SIG-M5 treated with dmso at 0.1 percent for 504 hours (cell line): ENCODE measurements around the gene PPP2R2C.
A peak's percentile ranks its signal among the peaks of the same experiment; 100 is the strongest.

Experiments
- DNase-seq: peaks from one replicate; lab custom pipeline; 2025; ENCODE audit not compliant: unreplicated experiment; lab: John Stamatoyannopoulos, UW

Gene PPP2R2C

DNA sequence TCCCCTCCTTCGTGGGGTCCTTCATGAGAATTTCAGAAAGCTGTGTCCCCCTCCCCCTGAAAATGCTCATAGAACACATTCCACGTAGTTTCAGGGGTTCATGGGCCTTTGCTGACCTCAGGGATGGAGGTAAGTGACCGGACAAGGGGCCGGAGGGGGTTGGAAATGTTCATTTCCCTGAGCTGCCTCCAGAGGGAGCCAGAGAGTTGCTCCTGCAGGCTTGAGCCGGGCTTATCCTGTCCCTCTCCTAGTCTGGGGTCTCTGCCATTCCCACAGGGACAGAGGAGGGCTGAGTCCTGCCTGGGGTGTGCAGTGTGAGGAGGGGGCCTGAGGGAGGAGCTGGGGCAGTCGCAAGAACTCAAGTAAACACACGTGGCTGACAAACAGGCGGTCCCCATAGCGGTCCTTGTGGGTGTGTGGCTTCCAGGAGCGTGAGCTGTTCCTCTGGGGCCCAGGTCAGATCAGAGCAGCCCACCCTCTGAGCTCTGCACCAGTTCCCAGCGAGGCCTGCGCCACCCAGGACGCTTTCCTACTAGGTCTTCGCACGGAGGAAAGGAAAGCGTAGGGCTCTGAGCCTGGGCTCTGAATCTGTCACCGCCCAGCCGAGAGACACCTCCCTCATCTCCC, 140.3 kb downstream of the PPP2R2C start:
- no peak for DNase-seq

DNA sequence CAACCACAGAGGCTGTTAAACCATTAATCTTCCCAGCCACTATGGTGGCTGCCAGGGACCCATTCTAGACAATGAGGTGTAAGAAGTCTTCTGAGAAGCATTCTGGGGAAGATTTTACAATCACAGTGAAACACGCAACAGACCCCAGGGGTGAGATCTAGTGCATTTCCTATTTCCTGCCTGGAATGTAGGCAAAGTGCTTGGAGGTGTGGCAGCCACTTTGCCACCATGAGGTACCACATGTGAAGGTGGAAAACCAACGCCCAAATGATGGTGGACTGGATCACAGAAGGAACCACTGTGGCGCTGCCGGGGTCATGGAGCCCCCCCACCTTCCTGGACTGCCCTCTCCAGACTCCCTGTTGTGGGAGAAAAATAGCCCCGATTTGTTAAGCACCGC, 140.9 kb downstream of the PPP2R2C start:
- DNase-seq, result no peak

DNA sequence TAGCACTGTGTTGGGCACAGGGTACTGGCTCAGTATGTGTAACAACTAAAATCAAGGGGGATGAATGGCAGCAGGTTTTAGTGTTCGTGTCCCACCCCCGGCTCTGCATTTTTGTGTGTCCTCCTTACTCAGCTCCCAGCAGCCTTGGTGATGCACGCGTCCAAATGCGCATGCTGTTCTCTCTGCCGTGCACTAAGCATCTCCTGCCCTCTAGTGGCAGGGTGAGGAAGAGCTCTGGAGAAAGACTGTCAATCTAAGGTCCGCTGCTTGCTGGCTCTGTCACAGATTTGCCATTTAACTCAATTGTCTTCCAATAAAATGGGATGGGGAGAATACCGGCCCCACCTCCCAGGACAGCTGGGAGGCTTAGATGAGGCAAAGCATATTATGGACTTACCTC, 141.4 kb downstream of the PPP2R2C start:
- DNase-seq, result peak; percentile 34

DNA sequence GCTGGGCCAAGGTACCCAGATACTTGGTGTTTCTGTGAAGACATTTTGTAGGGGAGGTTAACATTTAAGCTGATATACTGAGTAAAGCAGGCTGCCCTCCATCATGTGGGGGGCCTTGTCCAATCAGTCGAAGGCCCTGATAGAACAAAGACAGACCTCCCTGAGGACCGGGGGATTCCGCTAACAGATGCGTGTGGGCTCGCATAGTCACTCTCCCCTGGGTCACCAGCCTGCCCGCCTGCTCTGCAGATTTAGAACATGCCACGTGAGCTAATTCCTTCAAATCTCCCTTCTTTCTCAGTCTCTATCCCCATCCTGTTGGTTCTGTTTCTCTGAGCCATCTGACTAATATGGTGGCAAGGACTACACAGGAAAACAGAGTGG, 142.0 kb downstream of the PPP2R2C start:
- DNase-seq, result no peak

DNA sequence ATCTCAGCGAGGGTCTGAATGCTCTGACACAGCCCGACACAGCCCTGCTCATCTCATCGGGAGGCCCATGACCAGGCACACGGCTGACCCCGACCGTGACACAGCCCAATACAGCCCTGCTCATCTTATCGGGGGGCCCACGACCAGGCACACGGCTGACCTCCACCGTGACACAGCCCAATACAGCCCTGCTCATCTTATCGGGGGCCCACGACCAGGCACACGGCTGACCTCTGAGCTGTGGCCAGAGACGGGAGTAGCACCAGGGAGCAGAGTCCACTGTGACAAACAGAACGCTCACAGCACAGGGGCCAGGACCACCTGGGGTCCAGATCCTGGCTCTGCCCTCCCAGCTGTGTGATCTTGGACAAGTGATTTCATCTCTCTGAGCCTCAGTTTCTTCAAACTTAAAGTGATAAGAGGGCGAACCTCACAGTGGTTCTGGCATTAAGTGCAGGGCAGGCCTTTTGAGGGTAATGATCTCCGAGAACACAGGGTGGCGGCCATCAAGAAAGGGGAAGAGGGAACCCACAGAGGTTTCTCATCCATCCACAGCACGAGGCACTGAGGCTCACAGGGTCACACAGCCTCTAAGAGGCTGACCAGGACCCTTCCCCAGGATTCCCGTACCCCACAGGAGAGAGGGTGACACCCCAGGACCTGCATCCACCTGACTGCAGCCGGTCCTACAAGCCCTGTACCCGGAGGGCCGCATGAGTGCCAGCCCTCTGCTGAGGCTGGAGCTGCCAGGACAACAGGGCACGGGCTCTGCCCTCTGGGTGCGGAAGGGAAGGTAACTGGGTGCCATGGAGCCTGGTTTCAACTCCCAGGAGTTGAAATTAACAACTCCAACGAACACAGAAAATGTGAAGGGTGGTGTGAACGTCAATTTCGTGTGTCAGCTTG, 142.7 kb downstream of the PPP2R2C start:
- DNase-seq, result no peak

DNA sequence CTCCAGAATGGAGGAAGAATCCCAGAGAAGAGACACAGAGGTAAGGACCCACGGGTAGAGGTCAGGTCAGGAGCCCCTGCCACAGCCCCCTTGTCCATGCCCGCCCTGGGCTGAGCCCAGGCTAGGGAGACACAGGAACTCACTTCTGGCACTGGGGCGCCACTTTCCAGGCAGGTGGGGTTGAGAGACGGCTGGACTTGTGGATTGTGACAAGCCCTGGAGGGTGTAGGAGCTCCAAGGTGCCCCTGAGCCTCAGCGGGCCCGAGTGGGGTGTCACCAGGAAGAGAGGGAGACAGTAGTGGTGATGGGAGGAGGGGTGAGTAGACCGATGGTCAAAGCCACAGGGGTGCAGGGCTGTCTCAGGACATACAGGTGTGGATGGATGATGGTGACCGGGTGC, 143.9 kb downstream of the PPP2R2C start:
- no peak for DNase-seq

DNA sequence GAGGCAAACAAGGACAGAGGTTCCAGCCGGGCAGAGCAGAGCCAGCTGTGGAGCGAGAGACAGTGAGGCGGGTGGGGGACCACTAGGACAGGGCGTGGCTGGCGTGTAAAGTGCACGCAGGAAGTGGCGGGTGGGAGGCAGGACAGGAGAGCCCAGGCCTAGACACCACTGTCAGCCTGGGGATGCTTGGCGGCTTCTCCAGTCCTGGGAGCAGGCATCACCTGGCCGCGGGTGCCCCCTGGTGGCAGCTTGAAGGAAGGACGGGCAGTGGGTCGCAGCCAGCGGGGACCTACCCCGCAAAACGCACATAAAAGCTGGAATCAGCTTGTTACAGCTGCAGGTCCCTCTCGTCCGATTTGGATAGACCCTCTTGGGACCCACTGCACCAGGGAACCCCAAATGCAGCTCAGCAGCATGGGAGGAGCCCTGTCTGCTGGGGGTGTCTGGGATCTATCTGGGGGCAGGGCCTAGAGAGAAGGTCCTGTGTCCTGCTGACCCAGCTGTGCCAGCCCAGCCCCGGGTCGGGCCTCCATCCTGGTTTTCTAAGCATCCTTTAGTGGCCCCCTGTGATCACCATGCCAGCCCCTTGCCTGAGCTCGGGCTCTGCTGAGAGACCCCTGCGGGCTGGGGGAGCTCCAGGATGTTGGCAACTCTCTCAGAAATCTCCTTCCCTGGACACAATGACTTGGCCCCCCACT, 145.0 kb downstream of the PPP2R2C start:
- peak; percentile 46 for DNase-seq

DNA sequence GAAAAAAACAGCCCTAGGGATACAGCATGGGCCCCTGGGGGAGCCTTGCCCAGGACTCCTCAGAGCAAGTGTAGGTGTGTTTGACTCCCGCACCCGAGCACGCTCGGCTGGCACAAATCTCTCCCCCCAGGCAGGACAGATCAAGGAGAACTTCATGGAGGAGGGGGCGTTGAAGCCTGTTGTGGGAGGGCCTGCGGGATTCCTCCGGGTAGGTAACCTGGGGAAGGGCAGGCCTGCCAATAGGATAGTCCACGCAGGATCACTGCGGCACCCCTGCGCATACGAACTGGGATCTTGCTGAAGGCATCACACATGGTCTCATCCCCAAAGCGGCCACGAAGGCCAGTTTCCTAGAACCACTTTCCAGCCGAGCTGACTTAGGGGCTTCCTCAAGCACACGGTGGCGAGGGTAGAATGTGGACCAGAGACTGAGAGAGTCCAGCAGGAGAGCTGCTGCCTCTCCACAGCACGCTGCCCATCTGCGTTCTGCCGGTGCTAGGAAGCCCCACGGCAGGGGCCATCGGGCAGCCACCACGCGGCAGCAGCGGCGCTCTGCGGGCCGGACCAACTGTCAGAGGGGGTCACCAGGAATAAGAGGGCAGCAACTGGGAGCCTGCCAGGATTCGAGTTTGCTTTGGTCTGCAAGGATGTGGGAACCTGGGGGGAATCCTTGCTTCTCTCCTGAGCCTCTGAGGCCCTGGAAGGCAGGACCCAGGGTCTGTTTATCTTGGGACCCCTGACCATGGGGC, 145.9 kb downstream of the PPP2R2C start:
- DNase-seq, result no peak

DNA sequence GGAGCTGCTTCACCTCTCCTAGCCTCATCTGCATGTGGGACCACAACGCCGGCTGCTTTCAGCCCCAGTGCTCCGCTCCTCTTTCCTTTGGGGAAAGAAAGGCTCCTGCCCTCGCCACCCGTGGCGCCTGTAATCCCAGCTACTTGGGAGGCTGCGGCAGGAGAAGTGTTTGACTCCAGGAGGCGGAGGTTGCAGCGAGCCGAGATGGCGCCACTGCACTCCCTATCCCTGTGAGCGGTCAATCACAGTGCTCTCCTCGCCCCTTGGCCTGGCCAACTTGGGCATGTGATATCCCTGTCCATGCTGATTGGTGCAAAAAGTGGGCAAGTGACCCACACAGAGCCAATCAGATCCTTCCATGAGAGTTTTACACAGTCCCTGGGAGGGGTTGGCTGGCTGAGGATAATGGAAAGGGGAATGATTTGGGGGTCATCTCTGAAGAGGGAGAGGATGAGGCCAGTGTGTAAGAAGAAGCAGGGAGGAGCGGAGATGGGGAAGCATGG, 146.6 kb downstream of the PPP2R2C start:
- DNase-seq, result no peak

DNA sequence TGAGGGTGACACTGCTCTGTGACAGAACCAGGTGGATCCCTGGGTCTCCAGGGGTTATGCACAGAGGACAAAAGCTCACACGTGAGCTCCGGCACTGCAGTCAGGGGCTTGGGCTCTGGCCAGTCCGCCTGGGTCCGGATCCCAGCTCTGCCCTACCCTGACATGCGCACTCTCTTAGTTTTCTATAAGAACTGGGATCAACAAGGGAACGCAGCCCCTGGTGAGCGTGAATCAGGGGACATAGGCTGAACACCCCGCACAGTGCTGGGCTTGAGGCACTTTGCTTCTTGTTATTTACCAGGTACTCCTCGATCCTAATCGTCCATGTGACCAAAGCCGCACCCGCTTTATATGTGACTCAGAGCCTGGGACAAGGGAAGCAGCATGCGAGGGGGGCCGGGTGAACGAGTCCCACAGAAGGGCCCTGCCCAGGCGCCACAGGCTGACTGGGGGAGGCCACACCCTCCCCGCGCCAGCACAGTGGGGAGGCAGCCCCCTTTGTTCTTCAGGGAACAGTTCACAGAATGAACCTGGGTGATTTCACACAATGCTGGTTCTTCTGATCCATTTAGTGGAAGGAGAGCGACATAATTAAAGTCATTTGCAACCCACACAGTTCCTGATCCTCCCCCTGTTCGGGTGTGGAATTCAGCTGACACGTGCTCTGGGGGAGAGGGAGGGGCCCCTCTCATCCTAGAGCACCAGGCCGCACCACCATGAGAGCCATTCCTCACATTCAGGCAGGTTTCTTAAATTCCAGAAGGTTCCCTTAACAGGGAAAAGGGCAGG, 147.2 kb downstream of the PPP2R2C start:
- DNase-seq, result no peak

DNA sequence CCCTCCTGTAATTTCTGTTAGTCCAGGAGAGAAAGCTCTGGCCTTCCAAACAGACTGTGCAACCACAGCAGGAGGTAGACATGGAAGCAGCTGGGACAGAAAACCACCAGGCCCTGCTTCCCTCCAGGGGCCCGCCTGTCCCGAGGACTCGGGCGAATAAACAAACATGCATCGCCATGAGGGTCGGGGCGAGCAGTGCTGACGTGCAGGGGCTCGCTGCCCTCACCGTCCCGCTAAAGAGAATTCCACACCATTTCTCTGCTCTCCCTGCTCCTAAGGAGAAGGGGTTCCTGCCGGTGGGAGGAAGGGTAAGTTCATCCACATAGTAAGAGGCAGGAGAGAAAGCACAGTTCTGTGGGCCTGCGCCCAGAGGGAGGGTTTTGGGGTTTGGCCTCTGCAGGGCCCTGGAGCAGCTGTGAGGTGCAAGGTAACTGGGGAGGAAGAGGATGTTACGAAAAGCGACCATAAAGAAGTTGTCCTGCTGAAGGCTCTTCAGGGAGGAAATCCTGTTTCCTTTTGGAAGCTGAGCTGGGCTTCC, 147.9 kb downstream of the PPP2R2C start:
- no peak for DNase-seq

DNA sequence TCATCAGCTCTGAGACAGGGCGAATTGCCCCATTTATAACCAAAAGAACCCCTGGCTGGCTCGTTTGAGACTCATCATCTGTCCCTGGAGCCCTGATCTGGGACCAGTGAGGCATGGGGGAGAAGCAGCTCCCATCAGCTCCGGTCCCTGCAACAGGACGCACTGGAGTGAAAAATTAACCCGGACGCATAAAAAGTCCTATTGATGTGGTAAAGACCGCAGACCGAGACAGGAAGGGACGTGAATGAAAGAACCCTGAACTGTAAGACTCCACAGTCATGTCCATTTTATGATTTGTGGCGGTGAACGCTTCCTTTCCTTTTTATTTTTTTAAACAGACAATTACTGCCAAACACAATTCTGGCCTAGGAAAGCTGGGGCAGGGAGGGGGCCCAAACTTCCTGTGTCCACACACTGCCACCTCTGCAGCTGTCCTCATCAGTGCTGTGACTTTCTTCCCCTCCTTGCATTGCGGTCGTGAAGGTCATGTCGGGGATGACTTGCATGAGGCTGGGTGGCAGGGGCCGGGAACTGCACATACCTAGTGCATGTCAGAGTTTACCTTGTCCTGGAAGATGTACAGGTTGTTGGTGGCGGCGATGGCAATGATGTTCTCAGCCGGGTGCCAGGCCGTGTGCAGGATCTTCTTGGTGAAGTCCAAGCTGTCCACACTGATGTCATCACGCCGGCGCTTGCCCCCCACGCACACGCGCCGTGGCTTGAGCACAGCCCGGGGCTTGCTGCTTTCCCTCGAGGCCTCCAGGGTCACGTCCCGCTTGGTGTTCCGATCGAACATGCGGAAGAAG, 149.4 kb downstream of the PPP2R2C start:
- no peak for DNase-seq

DNA sequence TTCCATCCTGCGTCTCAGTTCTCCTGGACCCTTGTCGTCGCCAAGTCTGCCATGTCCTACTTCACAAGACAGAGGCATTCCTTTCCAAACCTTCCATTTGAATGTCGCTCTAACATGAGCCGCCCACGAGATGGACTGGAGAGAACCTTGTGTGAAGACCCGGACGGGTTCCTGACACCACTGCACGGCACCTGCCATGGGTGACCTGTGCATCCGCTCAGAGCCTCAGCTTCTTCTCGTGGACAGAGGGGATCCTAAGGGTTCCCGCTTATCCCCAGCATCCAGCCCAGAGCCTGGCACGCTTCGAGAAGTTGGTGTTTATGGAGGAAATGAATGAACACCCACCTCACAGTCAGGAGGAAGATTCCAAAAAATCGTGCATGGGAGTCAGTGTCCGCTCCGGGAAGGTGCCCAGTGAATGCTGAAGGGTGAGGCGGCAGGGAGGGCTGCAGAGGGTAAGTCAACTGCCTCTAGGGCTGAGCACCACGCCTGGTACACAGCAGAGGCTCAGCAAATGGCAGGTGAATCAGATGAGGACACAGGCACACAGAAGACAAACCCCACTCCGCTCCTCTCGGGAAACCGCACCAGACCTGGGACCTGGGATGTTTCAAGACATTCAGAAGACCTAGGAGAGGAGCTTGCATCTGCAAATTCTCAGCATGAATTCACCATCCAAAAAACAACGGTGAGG, 150.2 kb downstream of the PPP2R2C start:
- DNase-seq, result no peak

DNA sequence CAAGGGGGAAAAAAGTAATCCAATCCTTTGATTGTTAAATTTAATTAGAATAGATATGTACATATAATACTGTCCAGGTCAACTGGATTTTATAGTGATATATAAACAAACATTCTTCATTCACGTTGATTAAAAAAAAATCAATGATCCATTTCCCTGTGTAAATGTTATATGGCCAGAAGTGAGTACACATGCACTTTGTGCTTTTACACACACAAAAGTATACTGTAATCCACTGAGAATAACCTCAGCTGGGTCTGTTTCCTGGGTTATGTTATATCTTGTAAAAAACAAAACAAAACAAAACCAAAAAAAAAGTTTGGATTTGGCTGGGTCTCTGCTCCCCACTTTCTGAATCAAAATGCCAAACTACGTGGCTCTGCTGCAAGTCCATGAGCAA, 151.1 kb downstream of the PPP2R2C start:
- DNase-seq, result no peak

DNA sequence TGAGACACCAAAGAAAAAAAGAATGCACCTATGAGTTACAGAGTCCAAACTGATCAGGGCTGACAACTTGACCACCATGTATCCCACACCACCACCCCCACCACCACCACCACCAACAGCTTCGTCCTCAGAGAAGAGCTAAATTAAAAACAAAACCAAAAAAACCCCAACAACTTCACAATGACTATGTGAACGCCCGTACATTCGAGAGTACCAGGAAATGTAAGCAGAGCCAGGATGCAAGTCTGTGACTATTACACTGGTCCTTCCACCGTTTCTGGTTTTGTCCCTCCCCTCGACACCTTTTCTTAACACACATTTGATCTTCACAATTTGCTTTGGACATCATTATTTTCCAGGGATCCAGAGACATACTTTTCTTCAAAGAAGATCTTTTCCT, 151.8 kb downstream of the PPP2R2C start:
- DNase-seq, result no peak

DNA sequence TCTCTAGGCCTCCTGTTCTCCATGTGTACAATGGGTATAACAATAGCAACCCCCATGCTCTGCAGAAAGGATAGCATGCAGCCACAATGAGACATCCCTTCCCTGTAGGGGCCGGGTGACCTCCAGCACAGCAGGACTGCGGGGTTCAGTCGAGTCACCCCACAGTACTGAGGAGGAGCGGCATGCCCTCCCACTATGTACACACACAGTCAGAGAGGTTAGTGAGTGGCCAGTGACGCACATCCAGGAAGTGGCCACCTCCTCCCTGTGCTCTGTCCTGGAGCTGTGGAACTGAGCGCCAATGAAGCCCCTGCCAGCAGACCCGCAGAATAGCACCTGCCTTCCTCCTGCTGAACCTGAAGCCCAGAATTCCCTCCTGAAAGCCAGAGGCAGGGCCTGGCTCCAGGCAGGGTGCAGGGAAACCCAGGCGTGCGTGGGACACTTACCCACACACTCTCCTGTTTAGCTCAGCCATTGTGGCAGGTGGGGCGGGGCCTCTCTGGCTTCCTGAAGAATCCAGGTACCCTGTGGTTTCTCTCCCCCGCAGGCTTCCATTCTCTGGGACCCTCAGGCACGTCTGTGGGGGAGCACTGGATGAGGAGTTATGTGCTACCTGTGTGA, 152.8 kb downstream of the PPP2R2C start:
- no peak for DNase-seq

DNA sequence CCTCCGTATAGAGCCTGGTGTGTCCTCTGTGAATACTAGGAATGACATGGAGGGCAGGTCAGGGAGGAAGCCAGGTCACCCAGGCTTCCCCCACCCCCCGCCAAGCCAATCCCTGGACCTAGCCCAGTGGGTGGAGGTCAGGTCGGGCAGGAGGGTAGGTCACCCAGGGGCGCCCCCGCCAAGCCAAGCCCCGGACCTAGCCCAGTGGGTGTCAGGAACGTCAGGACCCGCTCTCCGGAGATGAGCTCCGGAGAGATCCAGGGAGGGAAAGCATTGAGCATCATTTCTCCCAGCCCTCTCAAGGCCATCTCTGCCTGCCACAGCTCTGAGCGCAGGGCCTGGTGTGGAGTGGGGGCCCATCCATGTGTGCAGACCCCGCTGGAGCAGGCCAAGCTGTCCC, 154.2 kb downstream of the PPP2R2C start:
- DNase-seq, result no peak

DNA sequence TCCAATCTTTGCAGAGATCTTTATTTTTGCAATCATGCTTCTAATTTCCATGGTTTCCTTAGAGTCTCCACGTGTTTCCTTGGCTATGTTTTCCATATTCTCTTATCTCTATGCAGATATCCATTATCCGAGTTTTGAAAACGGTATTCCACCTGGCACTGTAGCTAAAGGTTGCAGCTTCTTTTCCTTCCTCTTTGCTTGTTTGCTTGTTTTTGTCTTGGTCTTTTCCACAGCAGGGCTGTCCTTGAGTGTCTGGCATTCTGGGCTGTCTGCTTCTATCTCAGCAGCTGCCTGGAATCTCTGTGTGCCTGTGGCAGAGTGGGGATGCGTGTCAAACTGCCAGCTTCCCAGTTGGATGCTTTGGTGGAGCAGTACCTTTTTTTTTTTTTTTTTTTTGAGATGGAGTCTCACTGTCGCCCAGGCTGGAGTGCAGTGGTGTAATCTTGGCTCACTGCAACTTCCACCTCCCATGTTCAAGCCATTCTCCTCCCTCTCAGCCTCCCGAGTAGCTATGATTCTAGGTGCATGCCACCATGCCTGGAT, 155.9 kb downstream of the PPP2R2C start:
- DNase-seq, result no peak
